Measurements from ENCODE around the gene ELOF1. TPM values are rescaled to one million over a fixed set of nuclear protein-coding genes. Genes with fewer than 3 reads are reported as not detected.

ELOF1 gene
- total RNA-seq, 1 experiment from 2014 or later, result 72.1 TPM

DNA sequence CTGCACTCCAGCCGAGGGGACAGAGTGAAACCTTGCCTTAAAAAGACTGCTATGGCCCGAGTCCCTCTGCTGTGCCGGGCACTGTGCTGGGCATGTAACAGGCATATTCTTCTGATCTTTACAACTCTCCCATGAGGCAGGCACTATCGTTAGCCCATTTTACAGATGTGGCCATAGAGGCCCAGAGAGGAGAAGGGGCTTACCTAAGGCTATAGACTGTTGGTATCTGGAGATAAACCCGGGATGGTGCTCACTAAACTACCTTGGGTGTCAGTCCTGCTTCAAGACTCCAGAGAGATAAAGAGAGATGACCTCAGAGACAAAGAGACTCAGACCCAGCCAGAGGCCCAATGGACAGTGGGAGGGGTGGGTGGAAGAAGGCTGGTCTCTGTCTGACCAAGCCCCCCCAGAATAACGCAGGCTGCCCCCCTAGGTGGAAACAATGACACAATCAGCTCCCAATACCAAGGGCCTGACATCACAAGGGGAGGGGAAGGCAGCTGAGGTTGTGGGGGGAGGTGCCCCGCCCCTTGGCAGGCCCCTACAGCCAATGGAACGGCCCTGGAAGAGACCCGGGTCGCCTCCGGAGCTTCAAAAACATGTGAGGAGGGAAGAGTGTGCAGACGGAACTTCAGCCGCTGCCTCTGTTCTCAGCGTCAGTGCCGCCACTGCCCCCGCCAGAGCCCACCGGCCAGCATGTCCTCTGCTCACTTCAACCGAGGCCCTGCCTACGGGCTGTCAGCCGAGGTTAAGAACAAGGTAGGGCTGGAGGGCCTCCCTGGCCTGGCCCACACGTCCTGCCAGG is 20.6 kb downstream of the ELOF1 start, which contains the start of gene CNN1:
CNN1 (plus strand) TSS at position 620 of the 805 bp plus-strand sequence; CDS start at position 697, 77 bp downstream.
- no peaks in the 10 kb centered on the region for H3K36me3 Mint-ChIP-seq (ENCODE audit: insufficient read depth, unreplicated experiment)
- POLR2A ChIA-PET, result interaction anchor here (0.8 kb wide), 1 partner anchor 9 kb away, joined by 4 read pairs; the partner anchor contains the start of gene ECSIT
- intact Hi-C loops (cut with micrococcal nuclease), result loop anchor here (10.0 kb wide), 1 partner anchor 46 kb away; no protein-coding TSS in a partner anchor

DNA sequence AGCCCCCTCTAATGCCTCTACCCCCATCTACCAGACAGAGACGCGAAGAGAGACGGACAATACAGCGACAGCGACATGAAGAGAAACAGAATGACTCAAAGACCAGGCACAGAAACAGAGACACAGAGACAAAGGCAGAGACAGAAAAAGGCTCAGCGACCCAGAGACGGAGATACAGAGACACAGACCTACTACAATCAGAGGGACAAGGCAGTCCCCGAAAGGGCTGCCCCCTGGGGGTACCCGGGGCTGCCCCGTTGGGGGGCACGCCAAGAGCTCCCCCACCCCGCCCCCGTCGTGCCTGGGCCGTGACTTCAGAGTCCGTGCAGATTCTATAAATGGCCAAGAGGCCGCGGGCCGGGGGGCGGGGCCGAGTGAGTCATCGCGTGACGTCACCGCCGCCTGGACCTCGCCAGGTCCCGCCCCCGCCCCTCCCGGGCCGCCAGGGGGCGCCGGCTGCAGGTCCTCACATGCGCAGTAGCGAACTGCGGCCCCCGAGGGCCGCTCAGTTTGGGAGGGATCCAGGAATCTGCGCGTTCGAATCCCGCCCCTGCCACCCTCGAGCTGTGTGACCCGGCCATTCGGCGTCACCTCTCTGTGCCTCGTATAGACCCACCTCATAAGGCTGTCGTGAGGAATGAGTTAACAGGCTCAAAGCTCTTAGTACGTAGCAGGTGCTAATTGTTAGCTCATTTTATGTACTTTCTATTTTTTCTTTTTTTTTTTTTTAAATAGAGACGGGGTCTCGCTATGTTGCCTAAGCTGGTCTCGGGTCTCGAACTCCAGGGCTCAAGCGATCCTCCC is 23.0 kb downstream of the ELOF1 start:
- ChIA-PET CTCF (interaction anchor here (0.5 to 1.8 kb wide), 16 partner anchors 9 to 1268 kb away, joined by 3 to 12 read pairs (median 4); partner anchors contain the start of genes ELOF1 and ZNF20), POLR2A (interaction anchor here (0.9 to 1.5 kb wide), 2 partner anchors 23 kb away, joined by 3 to 5 read pairs; partner anchors contain the start of gene ELOF1)
- peak; percentile 86 for DNase-seq (ENCODE audit: unreplicated experiment)
- TF ChIP-seq, protein P1, sequence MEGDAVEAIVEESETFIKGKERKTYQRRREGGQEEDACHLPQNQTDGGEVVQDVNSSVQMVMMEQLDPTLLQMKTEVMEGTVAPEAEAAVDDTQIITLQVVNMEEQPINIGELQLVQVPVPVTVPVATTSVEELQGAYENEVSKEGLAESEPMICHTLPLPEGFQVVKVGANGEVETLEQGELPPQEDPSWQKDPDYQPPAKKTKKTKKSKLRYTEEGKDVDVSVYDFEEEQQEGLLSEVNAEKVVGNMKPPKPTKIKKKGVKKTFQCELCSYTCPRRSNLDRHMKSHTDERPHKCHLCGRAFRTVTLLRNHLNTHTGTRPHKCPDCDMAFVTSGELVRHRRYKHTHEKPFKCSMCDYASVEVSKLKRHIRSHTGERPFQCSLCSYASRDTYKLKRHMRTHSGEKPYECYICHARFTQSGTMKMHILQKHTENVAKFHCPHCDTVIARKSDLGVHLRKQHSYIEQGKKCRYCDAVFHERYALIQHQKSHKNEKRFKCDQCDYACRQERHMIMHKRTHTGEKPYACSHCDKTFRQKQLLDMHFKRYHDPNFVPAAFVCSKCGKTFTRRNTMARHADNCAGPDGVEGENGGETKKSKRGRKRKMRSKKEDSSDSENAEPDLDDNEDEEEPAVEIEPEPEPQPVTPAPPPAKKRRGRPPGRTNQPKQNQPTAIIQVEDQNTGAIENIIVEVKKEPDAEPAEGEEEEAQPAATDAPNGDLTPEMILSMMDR (IDR thresholded peaks at IDR 0.05; ENCODE audit: unreplicated experiment), result peak; percentile 85
- H3K4me3 Mint-ChIP-seq (ENCODE audit: unreplicated experiment), result peak overlapping the region; percentile 18
- intact Hi-C loops (cut with micrococcal nuclease), result loop anchor here (2.0 to 10.0 kb wide), 2 partner anchors 23 to 49 kb away; partner anchors contain the start of gene ELOF1
- no TSS peak for BruUV-seq (replicated peaks)
- H3K27ac Mint-ChIP-seq (ENCODE audit: low read depth, unreplicated experiment), result peak overlapping the region; percentile 79
- peaks cover 11% of the 10 kb centered on the region for H3K4me1 Mint-ChIP-seq (ENCODE audit: insufficient read depth, unreplicated experiment)
- H3K27me3 Mint-ChIP-seq (ENCODE audit: insufficient read depth, unreplicated experiment), result no peaks in the 10 kb centered on the region
- no peaks in the 10 kb centered on the region for H3K9me3 Mint-ChIP-seq (ENCODE audit: unreplicated experiment)
- H3K36me3 Mint-ChIP-seq (ENCODE audit: insufficient read depth, unreplicated experiment), result no peaks in the 10 kb centered on the region

More for the DNA sequence above, 20.6 kb downstream of the ELOF1 start, which contains the start of gene CNN1:
- TF ChIP-seq, protein P1 (IDR thresholded peaks at IDR 0.05; ENCODE audit: unreplicated experiment), result no peak
- Mint-ChIP-seq H3K27ac (ENCODE audit: low read depth, unreplicated experiment) (no peak within 1 kb of the TSS), H3K27me3 (ENCODE audit: insufficient read depth, unreplicated experiment) (no peaks in the 10 kb centered on the region), H3K9me3 (ENCODE audit: unreplicated experiment) (no peaks in the 10 kb centered on the region), H3K4me1 (ENCODE audit: insufficient read depth, unreplicated experiment) (peaks cover 3% of the 10 kb centered on the region), H3K4me3 (ENCODE audit: unreplicated experiment) (no peak within 1 kb of the TSS)
- BruUV-seq (replicated peaks), result no TSS peak
- CTCF ChIA-PET, result interaction anchor here (0.7 kb wide), 1 partner anchor 8 kb away, joined by 4 read pairs; no protein-coding TSS in a partner anchor
- no peak for DNase-seq (ENCODE audit: unreplicated experiment)

DNA sequence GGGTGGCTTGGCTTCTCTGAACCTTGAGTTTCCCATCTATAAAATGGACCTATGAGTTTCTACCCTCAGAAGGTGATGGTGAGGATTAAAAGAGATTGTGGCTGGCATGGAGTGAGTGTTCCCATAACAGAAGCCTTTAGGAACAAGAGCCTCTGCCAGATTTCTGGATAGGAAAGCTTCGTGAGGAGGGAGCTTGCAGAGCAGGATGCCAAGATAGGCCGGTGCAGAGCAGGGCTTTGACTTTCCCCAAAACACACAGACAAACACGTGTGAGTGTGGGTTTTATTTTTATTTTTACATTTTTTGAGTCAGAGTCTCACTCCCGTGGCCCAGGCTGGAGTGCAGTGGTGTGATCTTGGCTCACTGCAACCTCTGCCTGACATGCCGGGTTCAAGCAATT is 24.1 kb downstream of the ELOF1 start:
- Mint-ChIP-seq H3K9me3 (ENCODE audit: unreplicated experiment) (no peaks in the 10 kb centered on the region), H3K36me3 (ENCODE audit: insufficient read depth, unreplicated experiment) (no peaks in the 10 kb centered on the region), H3K27ac (ENCODE audit: low read depth, unreplicated experiment) (no peak overlapping the region), H3K27me3 (ENCODE audit: insufficient read depth, unreplicated experiment) (no peaks in the 10 kb centered on the region), H3K4me3 (ENCODE audit: unreplicated experiment) (peak overlapping the region; percentile 1), H3K4me1 (ENCODE audit: insufficient read depth, unreplicated experiment) (peaks cover 11% of the 10 kb centered on the region)
- BruUV-seq (replicated peaks), result no TSS peak
- TF ChIP-seq, protein P1 (IDR thresholded peaks at IDR 0.05; ENCODE audit: unreplicated experiment), result no peak
- DNase-seq (ENCODE audit: unreplicated experiment), result no peak
- CTCF ChIA-PET, result no interaction called here
- POLR2A ChIA-PET, result interaction anchor here (0.9 kb wide), 1 partner anchor 24 kb away, joined by 3 read pairs; the partner anchor contains the start of gene ELOF1
- intact Hi-C loops (cut with micrococcal nuclease), result loop anchor here (10.0 kb wide), 1 partner anchor 50 kb away; no protein-coding TSS in a partner anchor

Measured in MCF 10A (cell line).